Endothelial cell of umbilical vein (primary cell): ENCODE measurements around the gene YWHAG. TPM values are rescaled to one million over a fixed set of nuclear protein-coding genes. Genes with fewer than 3 reads are reported as not detected.

ENCODE experiments used
- BruUV-seq: library from RNA; stranded (reverse); fragments of 400-500 nt; replicated peaks from 2 replicates; lab custom pipeline; 2021; lab: Mats Ljungman, UMichigan
- CTCF ChIA-PET: fragments of 300-600, 350-600 bp; sonication (Branson Sonifier 250); formaldehyde crosslinking; loops from one replicate; lab custom pipeline; 2021; ENCODE audit warnings: antibody characterized with exemption, inconsistent platforms; lab: Charles Lee
- POLR2A ChIA-PET: fragments of 300-600, 350-600 bp; sonication (Branson Sonifier 250); formaldehyde crosslinking; loops from one replicate; lab custom pipeline; 2021; ENCODE audit warnings: antibody characterized with exemption, inconsistent platforms; lab: Charles Lee
- DNase-seq: peaks from one replicate; pipeline ENCODE4 v3.0.0-alpha.2; 2011; ENCODE audit warnings: low read depth, low spot score
- FAIRE-seq: peaks from 2 replicates; lab custom pipeline; 2011; peaks lifted over from hg19 to GRCh38; lab: Jason Lieb, UNC
- H2AFZ ChIP-seq: 2 replicates; pipeline ENCODE4 v1.6.0; 2012; ENCODE audit warnings: low read depth, low read length, control low read depth, inconsistent platforms
- H3K27ac ChIP-seq: 2 replicates; pipeline ENCODE4 v1.5.1; 2011; ENCODE audit warnings: low read depth, mild to moderate bottlenecking, control low read depth, low read length, moderate library complexity; ENCODE audit not compliant: insufficient read depth
- H3K27me3 ChIP-seq, 2 experiments: 2 replicates each; pipeline versions ENCODE4 v1.6.0 to v1.6.1; 2011; ENCODE audit warnings: low read length in 2 of 2, mixed read lengths in 1 of 2; ENCODE audit not compliant: control insufficient read depth in 2 of 2, insufficient read depth in 2 of 2
- H3K36me3 ChIP-seq, 2 experiments: 2 replicates in 1 of 2; 3 replicates in 1 of 2; pipeline ENCODE4 v1.5.1; 2011; ENCODE audit warnings: low read length in 2 of 2, mild to moderate bottlenecking in 1 of 2, moderate library complexity in 1 of 2; ENCODE audit not compliant: control insufficient read depth in 2 of 2, insufficient read depth in 2 of 2; ENCODE audit errors: extremely low read depth in 1 of 2
- H3K4me1 ChIP-seq: 3 replicates; pipeline ENCODE4 v1.5.1; 2011; ENCODE audit warnings: mild to moderate bottlenecking, low read length; ENCODE audit not compliant: control insufficient read depth, insufficient read depth; ENCODE audit errors: extremely low read depth
- H3K4me2 ChIP-seq: 2 replicates; pipeline ENCODE4 v1.6.1; 2011; ENCODE audit warnings: low read length, control low read depth, mixed read lengths; ENCODE audit not compliant: insufficient read depth
- H3K4me3 ChIP-seq, 3 experiments: fragments of 200-600 bp in 1 of 3; sonication (generic), shearing (Covaris generic) in 1 of 3; replicated peaks in 1 of 3; 2 replicates each; pipeline ENCODE4 v1.5.1; 2011 to 2016; ENCODE audit warnings: control low read depth in 3 of 3, low read length in 3 of 3, mild to moderate bottlenecking in 2 of 3, inconsistent platforms in 1 of 3, low read depth in 1 of 3, moderate library complexity in 1 of 3; ENCODE audit not compliant: insufficient read depth in 1 of 3
- H3K79me2 ChIP-seq: 2 replicates; pipeline ENCODE4 v1.6.0; 2012; ENCODE audit warnings: low read length, inconsistent platforms; ENCODE audit not compliant: control insufficient read depth, insufficient read depth
- H3K9ac ChIP-seq: replicated peaks from 2 replicates; pipeline ENCODE3; 2011; ENCODE audit warnings: low read length, control low read depth; ENCODE audit not compliant: insufficient read depth; ENCODE audit errors: extremely low read depth
- H3K9me1 ChIP-seq: replicated peaks from 3 replicates; pipeline ENCODE4 v1.6.0; 2011; ENCODE audit warnings: mild to moderate bottlenecking, low read length; ENCODE audit not compliant: control insufficient read depth, insufficient read depth; ENCODE audit errors: extremely low read depth
- H3K9me3 ChIP-seq: replicated peaks from 2 replicates; pipeline ENCODE4 v1.5.1; 2012; ENCODE audit warnings: low read length, inconsistent platforms; ENCODE audit not compliant: control insufficient read depth, insufficient read depth
- H4K20me1 ChIP-seq: replicated peaks from 2 replicates; pipeline ENCODE3; 2011; ENCODE audit warnings: mild to moderate bottlenecking, low read length; ENCODE audit not compliant: control insufficient read depth, insufficient read depth; ENCODE audit errors: extremely low read depth
- EZH2 ChIP-seq: IDR thresholded peaks from 2 replicates; pipeline ENCODE4 v1.6.1; 2012; ENCODE audit warnings: borderline replicate concordance, low read depth, mild to moderate bottlenecking, moderate library complexity, low read length, inconsistent platforms; ENCODE audit not compliant: severe bottlenecking
- FOS ChIP-seq: IDR thresholded peaks from 2 replicates; pipeline ENCODE4 v1.6.1; 2011; ENCODE audit warnings: mild to moderate bottlenecking, low read length, moderate library complexity, borderline replicate concordance; ENCODE audit not compliant: insufficient read depth
- GATA2 ChIP-seq: IDR thresholded peaks from 2 replicates; pipeline ENCODE4 v1.7.0; 2011; ENCODE audit warnings: low read depth, mild to moderate bottlenecking, moderate library complexity, mixed read lengths, low read length; ENCODE audit not compliant: insufficient read length, insufficient read depth
- JUN ChIP-seq: IDR thresholded peaks from 2 replicates; pipeline ENCODE4 v1.6.1; 2011; ENCODE audit warnings: borderline replicate concordance, low read depth; ENCODE audit not compliant: insufficient read length, insufficient read depth
- MYC ChIP-seq: IDR thresholded peaks from one replicate; pipeline ENCODE4 v1.6.1; 2011; ENCODE audit warnings: mild to moderate bottlenecking, low read depth, low read length
- POLR2A ChIP-seq: IDR thresholded peaks from 2 replicates; pipeline ENCODE4 v1.6.1; 2012; ENCODE audit warnings: low read depth, mild to moderate bottlenecking, control low read depth, low read length
- POLR2AphosphoS5 ChIP-seq: IDR thresholded peaks from 2 replicates; pipeline ENCODE4 v1.6.1; 2012; ENCODE audit warnings: low read depth, mild to moderate bottlenecking, control low read depth, low read length, moderate library complexity; ENCODE audit not compliant: insufficient read depth
- dilution Hi-C: fragments of 300-500 bp; cut with MboI; formaldehyde crosslinking; loops from one replicate; pipeline ENCODE4 v1.15.0; 2019; ENCODE audit warnings: low sequenced_read_pairs; ENCODE audit not compliant: extremely low pct_ligation_motif_present
- intact Hi-C: fragments of 100-400 bp; cut with micrococcal nuclease; formaldehyde crosslinking; loops from one replicate; pipeline ENCODE4 v1.10.0; 2022
- polyA plus RNA-seq, 4 experiments: library from polyadenylated mRNA; depleted of rRNA in 3 of 4; stranded (reverse) in 3 of 4; unstranded in 1 of 4; fragments of >200 nt; gene quantifications; 2 replicates each; pipeline versions ENCODE4 v1.2.1 to v1.2.3, GENCODE V29; 2011 to 2012; ENCODE audit warnings: missing spikeins in 1 of 4
- total RNA-seq: library from RNA; stranded (reverse); gene quantifications from 2 replicates; pipeline ENCODE4 v1.2.3, GENCODE V29; 2021
- TF ChIP-seq, protein P1 (sequence below): IDR thresholded peaks from 2 replicates; pipeline ENCODE4 v1.6.1; 2011; ENCODE audit not compliant: insufficient read depth, insufficient read length

YWHAG gene
- total and polyA plus RNA-seq, 2 donors (not counting 3 experiments of a cell fraction or from before 2014, with no cell fraction given): 55.6 to 205 TPM

DNA sequence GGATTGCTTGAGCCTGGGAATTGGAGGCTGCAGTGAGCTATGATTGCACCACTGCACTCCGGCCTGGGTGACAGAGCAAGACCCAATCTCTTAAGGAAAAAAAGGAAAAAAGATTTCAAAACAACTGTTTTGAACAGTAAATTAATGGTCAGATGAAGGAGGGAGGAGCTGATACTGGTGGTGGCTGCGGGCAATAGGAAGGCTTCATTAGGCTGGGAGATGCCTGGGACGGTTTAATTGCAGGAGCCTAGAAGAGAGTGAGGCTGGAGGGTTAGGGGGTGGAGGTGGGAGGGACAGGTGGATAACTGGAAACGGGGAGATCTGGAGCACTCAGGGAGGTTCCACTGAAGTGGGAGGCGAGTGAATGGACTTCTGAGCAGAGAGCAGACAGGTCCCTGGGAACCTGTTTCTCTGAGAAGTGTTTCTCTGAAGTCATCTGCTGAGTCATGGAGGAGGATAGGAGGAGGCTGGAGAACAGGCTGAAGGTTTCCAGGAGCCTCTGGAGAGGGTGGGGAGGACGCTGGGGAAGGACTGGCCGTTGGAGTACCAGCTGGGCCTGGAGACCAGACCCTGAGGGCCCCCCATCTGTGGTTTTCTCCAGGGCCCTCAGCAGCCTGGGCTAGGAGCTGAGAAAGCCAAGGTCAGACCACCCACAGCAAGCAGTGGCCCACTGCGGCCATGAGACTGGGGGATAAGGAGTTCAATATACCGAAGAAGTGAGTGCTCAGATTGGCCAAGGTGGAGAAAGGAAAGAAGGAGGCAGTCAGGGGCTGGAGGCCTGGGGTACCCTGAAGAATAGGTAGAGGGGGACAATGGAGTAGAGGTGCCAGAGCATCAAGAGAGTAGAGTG, 14.4 kb upstream of the YWHAG start:
- intact Hi-C loops (no loop called here), dilution Hi-C loops (no loop called here)
- Histone ChIP-seq H3K27ac (peak overlapping the region; percentile 37), H3K27me3 (peaks cover 0 to under 1% of the 10 kb centered on the region in 2 experiments), H3K9me3 (no peaks in the 10 kb centered on the region), H3K4me3 (no peak overlapping the region), H3K4me2 (no peak overlapping the region), H3K79me2 (no peaks in the 10 kb centered on the region), H3K36me3 (no peaks in the 10 kb centered on the region), H4K20me1 (no peaks in the 10 kb centered on the region), H3K9ac (no peak overlapping the region), H2AFZ (peak overlapping the region; percentile 91), H3K9me1 (no peaks in the 10 kb centered on the region), H3K4me1 (peaks cover 5% of the 10 kb centered on the region)
- DNase-seq (peak; percentile 36), FAIRE-seq (peak; percentile 88)
- ChIA-PET POLR2A (no interaction called here), CTCF (interaction anchor here (0.8 to 1.2 kb wide), 2 partner anchors 9 to 14 kb away, joined by 3 to 8 read pairs; partner anchors contain the start of gene YWHAG)
- TF ChIP-seq JUN (no peak), POLR2A (no peak), POLR2AphosphoS5 (no peak), MYC (no peak), FOS (peak; percentile 48), GATA2 (no peak), EZH2 (no peak)
- TF ChIP-seq, protein P1, sequence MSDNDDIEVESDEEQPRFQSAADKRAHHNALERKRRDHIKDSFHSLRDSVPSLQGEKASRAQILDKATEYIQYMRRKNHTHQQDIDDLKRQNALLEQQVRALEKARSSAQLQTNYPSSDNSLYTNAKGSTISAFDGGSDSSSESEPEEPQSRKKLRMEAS: no peak
- no TSS peak for BruUV-seq
